Activated T-cell treated with anti-CD3 and anti-CD28 coated beads, Interleukin-2, amount 50 U/mL, for 24 hours (primary cell): Measurements from ENCODE around the gene LUC7L3.

ENCODE experiments used
- DNase-seq: peaks from one replicate; pipeline ENCODE4 v3.0.0-alpha.2; 2020
- H3K27ac Mint-ChIP-seq: 2 replicates; pipeline ENCODE4 v1.8.0; 2020; ENCODE audit warnings: mild to moderate bottlenecking, mixed read lengths
- H3K27me3 Mint-ChIP-seq: 2 replicates; pipeline ENCODE4 v1.8.0; 2020; ENCODE audit warnings: mixed read lengths
- H3K36me3 Mint-ChIP-seq: 2 replicates; pipeline ENCODE4 v1.8.0; 2020; ENCODE audit warnings: low read depth, mixed read lengths
- H3K4me1 Mint-ChIP-seq: 2 replicates; pipeline ENCODE4 v1.8.0; 2020; ENCODE audit warnings: low read depth, mixed read lengths
- H3K4me3 Mint-ChIP-seq: 2 replicates; pipeline ENCODE4 v1.8.0; 2020; ENCODE audit warnings: mild to moderate bottlenecking, moderate library complexity, mixed read lengths
- H3K9me3 Mint-ChIP-seq: 2 replicates; pipeline ENCODE4 v1.8.0; 2020; ENCODE audit warnings: mixed read lengths

The LUC7L3 gene

DNA sequence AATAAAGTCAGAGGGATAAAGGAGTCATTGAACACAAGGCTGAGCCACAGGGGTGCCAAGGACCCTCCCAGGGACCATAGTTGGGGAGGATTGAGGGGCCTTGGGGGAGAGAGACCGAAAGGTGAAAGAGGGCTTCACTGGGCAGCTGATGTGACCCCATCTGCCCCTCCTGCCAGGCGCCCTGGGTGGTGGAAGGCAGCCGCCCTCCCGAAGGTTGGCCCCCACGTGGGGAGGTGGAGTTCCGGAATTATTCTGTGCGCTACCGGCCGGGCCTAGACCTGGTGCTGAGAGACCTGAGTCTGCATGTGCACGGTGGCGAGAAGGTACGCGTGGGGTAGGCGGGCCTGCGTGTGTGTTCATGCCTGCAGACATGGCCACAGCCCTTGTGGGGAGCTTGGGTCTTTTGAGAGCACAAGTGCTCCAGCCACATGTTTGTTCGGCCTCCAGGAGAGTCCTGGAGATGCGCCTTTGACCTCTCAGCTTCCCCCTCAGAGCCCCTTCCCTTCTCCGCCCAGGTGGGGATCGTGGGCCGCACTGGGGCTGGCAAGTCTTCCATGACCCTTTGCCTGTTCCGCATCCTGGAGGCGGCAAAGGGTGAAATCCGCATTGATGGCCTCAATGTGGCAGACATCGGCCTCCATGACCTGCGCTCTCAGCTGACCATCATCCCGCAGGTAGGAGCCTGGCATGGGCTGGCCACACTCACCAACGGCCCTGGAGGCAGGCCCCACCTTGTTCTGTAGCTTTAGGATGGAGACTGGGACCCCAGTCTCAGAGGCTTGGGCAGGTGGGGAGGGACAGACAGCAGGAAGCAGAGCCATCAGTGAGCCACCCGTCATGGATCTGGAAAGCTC is 35.7 kb upstream of the LUC7L3 start:
- Mint-ChIP-seq H3K4me1 (peaks cover 4% of the 10 kb centered on the region), H3K27ac (no peak overlapping the region), H3K9me3 (no peaks in the 10 kb centered on the region), H3K36me3 (no peaks in the 10 kb centered on the region), H3K27me3 (peaks cover 19% of the 10 kb centered on the region), H3K4me3 (no peak overlapping the region)
- DNase-seq = no peak

DNA sequence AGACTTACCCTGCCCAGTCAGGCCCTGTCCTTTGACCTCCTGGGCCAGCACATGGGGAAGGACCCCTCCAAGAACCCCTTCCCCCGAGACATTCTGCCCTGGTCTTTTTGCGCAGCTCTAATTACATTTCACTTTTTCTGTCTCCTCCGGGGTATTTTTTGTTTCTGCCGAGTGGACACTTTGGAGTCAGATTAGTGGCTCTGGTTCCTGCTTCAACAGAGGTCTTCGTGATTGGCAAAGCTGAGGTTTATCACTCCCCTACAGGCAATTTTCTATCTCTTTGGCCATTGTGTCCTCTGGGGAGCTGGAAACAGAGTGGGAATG is 35.2 kb upstream of the LUC7L3 start:
- DNase-seq = no peak
- Mint-ChIP-seq H3K27ac (no peak overlapping the region), H3K4me1 (peaks cover 4% of the 10 kb centered on the region), H3K9me3 (no peaks in the 10 kb centered on the region), H3K27me3 (peaks cover 15% of the 10 kb centered on the region), H3K4me3 (no peak overlapping the region), H3K36me3 (no peaks in the 10 kb centered on the region)

DNA sequence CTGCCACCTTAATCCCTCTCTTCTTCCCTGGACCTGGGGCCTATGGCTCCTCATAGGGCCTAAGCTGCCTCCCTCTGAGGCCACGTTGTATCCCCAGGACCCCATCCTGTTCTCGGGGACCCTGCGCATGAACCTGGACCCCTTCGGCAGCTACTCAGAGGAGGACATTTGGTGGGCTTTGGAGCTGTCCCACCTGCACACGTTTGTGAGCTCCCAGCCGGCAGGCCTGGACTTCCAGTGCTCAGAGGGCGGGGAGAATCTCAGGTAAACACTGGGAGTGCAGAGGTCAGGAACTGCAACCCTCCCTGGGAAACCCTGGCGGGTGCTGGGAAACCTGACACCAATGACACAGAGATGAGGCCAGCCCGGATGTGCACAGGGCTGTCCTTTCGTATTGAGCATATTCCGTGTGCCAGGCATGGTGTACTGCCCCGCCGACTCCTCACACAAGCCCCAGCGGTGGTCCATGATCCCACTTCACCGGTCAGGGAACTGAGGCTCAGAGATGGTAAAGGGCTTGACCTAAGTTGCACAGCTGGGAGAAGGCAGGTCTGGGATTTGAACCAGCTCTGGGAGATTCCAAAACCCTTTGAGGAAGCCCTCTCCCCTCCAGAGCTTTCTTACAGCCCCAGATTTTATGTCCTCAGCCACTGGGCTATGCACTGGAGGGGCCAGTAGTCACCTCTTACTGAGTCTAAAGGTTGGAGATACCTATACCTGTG is 34.6 kb upstream of the LUC7L3 start:
- no peak for DNase-seq
- Mint-ChIP-seq H3K9me3 (no peaks in the 10 kb centered on the region), H3K4me3 (no peak overlapping the region), H3K27ac (no peak overlapping the region), H3K4me1 (peaks cover 4% of the 10 kb centered on the region), H3K36me3 (no peaks in the 10 kb centered on the region), H3K27me3 (peaks cover 15% of the 10 kb centered on the region)

DNA sequence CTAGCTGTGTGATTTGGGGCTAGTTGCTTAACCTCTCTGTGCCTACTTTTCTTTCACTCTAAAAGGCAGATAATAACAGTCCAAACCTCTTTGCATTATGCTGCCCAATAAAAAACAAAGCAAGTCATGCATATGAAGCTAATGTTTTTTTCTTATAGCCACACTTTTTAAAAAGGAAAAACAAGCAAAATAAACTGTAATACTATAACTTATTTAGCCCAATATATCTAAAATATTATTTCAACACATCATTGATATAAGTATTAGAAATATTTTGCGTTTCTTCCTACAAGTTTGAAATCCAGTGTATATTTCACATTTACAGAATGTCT is 34.1 kb upstream of the LUC7L3 start:
- H3K27ac Mint-ChIP-seq = no peak overlapping the region
- no peak overlapping the region for H3K4me3 Mint-ChIP-seq
- H3K4me1 Mint-ChIP-seq = peaks cover 4% of the 10 kb centered on the region
- H3K36me3 Mint-ChIP-seq = no peaks in the 10 kb centered on the region
- peaks cover 11% of the 10 kb centered on the region for H3K27me3 Mint-ChIP-seq
- no peaks in the 10 kb centered on the region for H3K9me3 Mint-ChIP-seq
- DNase-seq = no peak

DNA sequence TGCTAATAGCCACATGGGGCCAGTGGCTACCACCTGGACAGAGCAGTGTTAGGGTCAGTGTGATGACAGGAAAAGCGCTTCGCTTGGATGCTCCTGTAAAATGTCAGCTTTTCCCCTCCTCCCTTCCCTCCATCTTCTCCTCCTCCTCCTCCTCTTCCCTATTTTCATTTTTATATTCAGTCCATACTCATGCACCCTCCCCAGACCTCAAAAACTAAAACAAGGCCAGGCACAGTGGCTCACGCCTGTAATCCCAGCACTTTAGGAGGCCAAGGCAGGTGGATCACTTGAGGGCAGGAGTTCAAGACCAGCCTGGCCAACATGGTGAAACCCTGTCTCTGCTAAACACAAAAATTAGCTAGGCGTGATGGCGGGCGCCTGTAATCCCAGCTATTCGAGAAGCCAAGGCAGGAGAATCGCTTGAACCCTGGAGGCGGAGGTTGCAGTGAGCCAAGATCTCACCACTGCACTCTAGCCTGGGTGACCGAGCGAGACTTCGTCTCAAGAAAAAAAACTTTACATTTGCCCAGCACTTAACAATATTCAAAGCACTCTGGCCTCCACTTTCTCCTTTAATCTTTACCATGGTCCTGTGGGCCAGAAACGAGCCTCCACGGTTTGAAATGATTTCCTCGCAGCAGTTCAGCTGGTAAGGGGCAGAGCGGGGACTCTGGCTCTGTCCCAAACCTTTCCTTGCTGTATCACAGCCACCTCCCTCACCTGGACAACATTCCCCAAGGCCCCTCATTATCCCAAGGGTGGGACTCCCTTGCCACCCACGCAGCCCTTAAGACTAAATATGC is 33.5 kb upstream of the LUC7L3 start:
- no peak overlapping the region for H3K4me3 Mint-ChIP-seq
- H3K4me1 Mint-ChIP-seq = peaks cover 4% of the 10 kb centered on the region
- H3K27me3 Mint-ChIP-seq = peaks cover 7% of the 10 kb centered on the region
- no peaks in the 10 kb centered on the region for H3K36me3 Mint-ChIP-seq
- H3K9me3 Mint-ChIP-seq = no peaks in the 10 kb centered on the region
- no peak overlapping the region for H3K27ac Mint-ChIP-seq
- DNase-seq = no peak

DNA sequence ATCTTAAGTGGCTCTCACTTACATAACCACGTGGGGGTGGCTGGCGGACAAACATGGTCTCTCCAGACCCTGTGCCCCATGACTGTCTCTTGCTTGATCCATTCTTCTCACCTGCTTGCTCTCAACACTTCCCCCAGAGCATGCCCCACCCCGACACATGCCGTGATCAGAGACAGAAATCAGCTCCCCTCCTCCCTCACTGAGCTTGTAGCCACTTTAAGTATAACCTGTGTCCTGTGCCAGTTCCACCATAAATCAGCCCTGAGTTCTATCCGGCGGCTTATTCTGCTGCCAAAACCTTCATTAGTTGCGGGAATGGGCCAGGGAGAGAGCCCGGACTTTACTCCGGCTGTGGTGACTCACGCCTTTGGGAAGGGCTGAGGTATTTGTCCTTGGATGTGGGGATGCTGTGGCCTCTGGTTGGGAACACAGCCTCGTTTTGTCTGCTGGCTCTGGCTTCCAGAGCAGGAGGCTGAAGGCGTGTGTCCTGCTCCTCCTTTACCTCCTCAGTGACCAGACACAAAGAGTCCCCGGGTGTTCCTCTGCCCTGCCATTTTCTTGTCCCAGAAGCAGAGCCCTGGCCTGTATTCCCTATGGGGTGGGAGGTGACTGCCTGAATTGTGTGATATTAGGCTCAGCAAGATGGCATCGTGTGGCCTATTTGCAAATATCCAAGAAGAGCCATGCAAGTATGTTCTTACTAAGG is 32.8 kb upstream of the LUC7L3 start:
- peaks cover under 1% of the 10 kb centered on the region for H3K27me3 Mint-ChIP-seq
- no peaks in the 10 kb centered on the region for H3K9me3 Mint-ChIP-seq
- H3K27ac Mint-ChIP-seq = no peak overlapping the region
- no peak overlapping the region for H3K4me3 Mint-ChIP-seq
- H3K4me1 Mint-ChIP-seq = no peaks in the 10 kb centered on the region
- DNase-seq = no peak
- H3K36me3 Mint-ChIP-seq = no peaks in the 10 kb centered on the region

DNA sequence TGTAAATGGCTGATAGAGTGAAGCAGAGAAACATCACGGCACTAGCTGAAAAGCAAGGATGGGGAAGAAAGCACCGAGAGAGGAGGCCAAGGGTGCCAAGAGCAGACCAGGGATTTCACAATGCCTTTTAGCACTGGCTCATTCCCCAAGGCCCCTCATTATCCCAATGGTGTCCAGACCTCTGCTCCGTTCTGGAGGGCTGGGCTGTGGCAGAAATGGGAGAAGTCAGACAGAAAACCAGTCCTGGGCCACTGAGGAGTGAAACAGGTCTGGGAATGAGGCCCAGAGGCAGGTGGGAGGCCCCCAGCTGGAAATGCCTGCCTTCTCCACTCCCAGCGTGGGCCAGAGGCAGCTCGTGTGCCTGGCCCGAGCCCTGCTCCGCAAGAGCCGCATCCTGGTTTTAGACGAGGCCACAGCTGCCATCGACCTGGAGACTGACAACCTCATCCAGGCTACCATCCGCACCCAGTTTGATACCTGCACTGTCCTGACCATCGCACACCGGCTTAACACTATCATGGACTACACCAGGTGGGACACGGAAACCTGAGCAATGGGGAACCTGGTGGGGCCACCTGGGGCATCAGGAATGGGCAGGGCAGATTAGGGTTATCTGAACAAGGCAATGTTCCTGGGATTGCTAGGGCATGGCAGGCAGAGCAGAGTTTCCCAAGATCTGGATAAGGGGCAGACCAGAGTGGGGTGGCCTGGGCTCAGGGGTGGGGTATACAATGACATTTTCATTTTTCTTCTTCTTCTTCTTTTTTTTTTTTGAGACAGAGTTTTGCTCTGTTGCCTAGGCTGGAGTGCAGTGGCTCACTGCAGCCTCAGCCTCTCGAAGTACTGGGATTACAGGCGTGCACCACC is 32.0 kb upstream of the LUC7L3 start:
- no peaks in the 10 kb centered on the region for H3K4me1 Mint-ChIP-seq
- DNase-seq = no peak
- no peaks in the 10 kb centered on the region for H3K9me3 Mint-ChIP-seq
- H3K27ac Mint-ChIP-seq = no peak overlapping the region
- no peaks in the 10 kb centered on the region for H3K27me3 Mint-ChIP-seq
- peaks cover 5% of the 10 kb centered on the region for H3K36me3 Mint-ChIP-seq
- no peak overlapping the region for H3K4me3 Mint-ChIP-seq

DNA sequence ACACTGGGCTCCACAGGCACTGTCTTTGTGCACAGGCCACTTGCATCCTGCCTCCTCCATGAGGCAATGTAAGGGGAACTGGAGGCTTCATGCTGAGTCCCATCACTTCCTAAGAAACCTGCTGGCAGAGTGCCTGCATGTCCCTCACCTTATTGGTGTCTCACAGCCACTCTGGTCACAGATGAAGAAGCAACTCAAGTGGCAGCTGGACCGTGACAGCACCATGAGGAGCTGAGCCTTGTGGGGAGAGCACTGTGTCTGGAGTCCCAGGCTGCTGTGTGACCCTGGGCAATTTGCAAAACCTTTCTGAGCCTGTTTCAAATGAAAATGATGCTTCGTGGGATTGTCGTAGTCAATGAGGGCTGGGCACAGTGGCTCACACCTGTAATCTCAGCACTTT is 31.2 kb upstream of the LUC7L3 start:
- no peaks in the 10 kb centered on the region for H3K9me3 Mint-ChIP-seq
- no peak overlapping the region for H3K27ac Mint-ChIP-seq

DNA sequence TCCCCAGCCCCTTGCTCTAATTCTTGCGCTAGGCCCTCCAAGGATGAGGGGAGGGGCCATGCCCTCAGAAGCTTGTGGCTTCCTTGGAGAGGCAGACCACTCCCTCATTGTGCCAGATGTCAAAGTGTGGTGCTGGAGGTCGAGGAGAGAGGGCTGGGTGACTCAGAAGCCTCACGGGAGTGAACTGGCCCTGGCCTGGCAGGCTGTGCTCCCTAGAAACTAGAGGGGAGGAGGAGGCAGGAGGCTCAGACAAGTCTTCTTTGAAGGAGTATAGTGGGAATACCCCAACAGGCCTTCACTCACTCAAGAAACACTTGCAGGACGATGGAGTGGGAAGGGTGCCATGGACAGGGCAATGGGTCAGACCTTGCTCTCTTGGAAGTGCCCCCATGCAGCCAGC is 30.2 kb upstream of the LUC7L3 start:
- peak overlapping the region; percentile 3 for H3K27ac Mint-ChIP-seq

More for the DNA sequence above, 31.2 kb upstream of the LUC7L3 start:
- H3K4me3 Mint-ChIP-seq = no peak overlapping the region
- peaks cover 14% of the 10 kb centered on the region for H3K36me3 Mint-ChIP-seq
- no peaks in the 10 kb centered on the region for H3K27me3 Mint-ChIP-seq
- no peak for DNase-seq
- H3K4me1 Mint-ChIP-seq = no peaks in the 10 kb centered on the region

DNA sequence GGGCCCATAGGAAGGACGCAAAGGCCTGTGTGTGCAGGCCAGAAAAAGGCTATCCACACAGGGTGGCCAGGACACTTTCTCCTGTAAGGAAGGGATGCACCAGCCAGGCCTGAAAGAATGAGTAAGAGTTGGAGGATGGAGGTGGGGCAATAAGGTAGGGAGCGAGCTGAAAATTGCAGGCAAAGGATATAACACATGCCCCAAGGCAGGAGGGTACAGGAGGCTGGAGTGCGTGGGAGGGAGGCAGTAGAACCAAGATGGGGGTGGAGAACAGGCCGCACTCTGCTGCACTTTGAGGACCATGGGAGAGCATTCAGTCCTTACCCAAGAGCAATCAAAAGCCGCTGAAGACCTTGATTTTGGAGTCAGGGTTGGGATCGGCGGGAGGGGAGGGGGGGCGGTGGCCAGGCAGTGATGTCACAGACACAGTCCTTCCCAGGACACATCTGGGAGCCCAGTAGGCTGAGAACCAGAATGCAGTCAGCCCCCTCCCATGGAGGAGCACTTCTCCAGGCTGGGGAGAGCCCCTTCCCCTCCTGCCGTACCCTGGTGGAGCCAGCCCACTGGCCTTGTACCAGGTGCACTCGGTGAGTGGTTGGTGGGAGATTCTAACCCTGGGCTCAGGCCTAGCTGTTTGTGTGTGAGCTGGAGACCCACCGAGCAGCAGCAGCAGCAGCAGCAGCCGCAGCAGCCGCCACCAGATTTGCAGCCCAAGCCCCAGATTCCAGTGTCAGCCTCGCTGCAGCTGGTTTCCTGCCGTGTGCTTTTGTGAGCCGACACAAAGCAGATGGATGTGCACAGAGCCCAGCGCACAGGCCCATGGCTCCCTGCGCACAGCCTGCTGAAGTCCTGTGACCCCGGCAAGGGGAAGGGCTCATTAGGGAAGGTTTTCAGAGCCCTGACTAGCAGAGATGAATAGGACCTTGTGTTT is 29.2 kb upstream of the LUC7L3 start:
- H3K36me3 Mint-ChIP-seq = peaks cover 32% of the 10 kb centered on the region
- H3K4me1 Mint-ChIP-seq = no peaks in the 10 kb centered on the region
- H3K27ac Mint-ChIP-seq = no peak overlapping the region
- no peak for DNase-seq
- no peaks in the 10 kb centered on the region for H3K27me3 Mint-ChIP-seq
- no peak overlapping the region for H3K4me3 Mint-ChIP-seq
- no peaks in the 10 kb centered on the region for H3K9me3 Mint-ChIP-seq

More for the DNA sequence above, 30.2 kb upstream of the LUC7L3 start:
- peaks cover 22% of the 10 kb centered on the region for H3K36me3 Mint-ChIP-seq
- no peaks in the 10 kb centered on the region for H3K27me3 Mint-ChIP-seq
- H3K9me3 Mint-ChIP-seq = no peaks in the 10 kb centered on the region
- no peak overlapping the region for H3K4me3 Mint-ChIP-seq
- H3K4me1 Mint-ChIP-seq = no peaks in the 10 kb centered on the region
- no peak for DNase-seq

DNA sequence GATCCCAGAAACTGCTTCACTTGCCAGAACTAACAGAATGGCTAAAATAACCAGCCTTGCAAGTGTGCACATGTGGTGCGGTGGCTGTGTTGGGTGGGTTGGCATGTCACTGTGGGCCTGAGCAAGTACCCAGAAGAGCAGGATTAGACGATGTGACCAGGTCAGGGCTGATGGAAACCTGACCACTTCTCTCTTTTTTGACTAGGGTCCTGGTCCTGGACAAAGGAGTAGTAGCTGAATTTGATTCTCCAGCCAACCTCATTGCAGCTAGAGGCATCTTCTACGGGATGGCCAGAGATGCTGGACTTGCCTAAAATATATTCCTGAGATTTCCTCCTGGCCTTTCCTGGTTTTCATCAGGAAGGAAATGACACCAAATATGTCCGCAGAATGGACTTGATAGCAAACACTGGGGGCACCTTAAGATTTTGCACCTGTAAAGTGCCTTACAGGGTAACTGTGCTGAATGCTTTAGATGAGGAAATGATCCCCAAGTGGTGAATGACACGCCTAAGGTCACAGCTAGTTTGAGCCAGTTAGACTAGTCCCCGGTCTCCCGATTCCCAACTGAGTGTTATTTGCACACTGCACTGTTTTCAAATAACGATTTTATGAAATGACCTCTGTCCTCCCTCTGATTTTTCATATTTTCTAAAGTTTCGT is 28.4 kb upstream of the LUC7L3 start:
- DNase-seq = no peak
- Mint-ChIP-seq H3K4me3 (no peak overlapping the region), H3K4me1 (no peaks in the 10 kb centered on the region), H3K27me3 (no peaks in the 10 kb centered on the region), H3K9me3 (no peaks in the 10 kb centered on the region), H3K27ac (no peak overlapping the region), H3K36me3 (peaks cover 40% of the 10 kb centered on the region)

DNA sequence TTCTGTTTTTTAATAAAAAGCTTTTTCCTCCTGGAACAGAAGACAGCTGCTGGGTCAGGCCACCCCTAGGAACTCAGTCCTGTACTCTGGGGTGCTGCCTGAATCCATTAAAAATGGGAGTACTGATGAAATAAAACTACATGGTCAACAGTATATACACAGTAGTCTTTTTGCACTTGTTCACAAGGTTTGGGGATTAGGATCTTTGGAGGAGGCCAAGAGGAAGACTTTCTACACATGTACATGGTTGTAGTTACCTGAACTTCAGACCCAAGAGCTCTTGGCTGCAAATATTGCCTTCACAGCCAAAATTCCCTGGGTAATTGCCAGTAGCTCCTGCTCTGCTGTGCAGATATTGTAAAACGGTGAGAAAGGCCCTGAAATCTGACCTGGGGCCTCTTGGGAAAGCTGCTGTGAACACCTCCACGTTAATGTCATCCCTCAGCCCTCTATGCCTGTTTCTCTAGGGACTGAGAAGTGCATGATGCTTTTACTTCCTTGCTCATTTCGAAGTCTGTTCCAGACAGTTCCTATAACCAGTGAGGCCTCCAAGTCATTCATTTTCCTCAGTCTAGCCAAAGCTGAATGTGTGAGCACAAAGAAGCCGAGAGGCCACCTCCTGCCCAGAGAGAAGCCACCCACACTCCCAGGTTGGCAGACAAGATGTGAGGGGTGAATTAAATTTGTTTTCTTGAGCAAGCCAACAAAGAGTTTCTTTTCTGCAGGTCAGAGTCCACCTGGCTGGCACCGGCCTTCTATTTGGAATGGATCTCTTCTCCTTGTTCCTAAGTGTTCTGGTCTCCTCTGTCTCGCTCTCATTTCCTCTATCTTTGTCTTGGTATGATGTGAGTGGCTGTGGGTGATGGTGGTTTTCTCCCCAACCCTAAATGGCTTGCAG is 27.6 kb upstream of the LUC7L3 start:
- Mint-ChIP-seq H3K27me3 (no peaks in the 10 kb centered on the region), H3K4me3 (no peak overlapping the region), H3K27ac (peak overlapping the region; percentile 9), H3K9me3 (no peaks in the 10 kb centered on the region), H3K36me3 (peaks cover 47% of the 10 kb centered on the region), H3K4me1 (peaks cover under 1% of the 10 kb centered on the region)
- no peak for DNase-seq
